BLaER1 (cell line): ENCODE measurements around the gene TRIM25.

Source experiments
- H3K27ac ChIP-seq: shearing (Covaris generic); formaldehyde crosslinking; 2 replicates; pipeline ENCODE4 v1.8.1; 2022
- H3K27me3 ChIP-seq: shearing (Covaris generic); formaldehyde crosslinking; 2 replicates; pipeline ENCODE4 v1.8.1; 2022
- H3K36me3 ChIP-seq: shearing (Covaris generic); formaldehyde crosslinking; 2 replicates; pipeline ENCODE4 v1.8.1; 2022
- H3K4me1 ChIP-seq: shearing (Covaris generic); formaldehyde crosslinking; 2 replicates; pipeline ENCODE4 v1.8.1; 2022
- H3K4me2 ChIP-seq: shearing (Covaris generic); formaldehyde crosslinking; 2 replicates; pipeline ENCODE4 v1.8.1; 2022
- H3K4me3 ChIP-seq: shearing (Covaris generic); formaldehyde crosslinking; 2 replicates; pipeline ENCODE4 v1.8.1; 2022
- H3K9ac ChIP-seq: shearing (Covaris generic); formaldehyde crosslinking; 2 replicates; pipeline ENCODE4 v1.8.1; 2022
- H3K9me3 ChIP-seq: shearing (Covaris generic); formaldehyde crosslinking; 2 replicates; pipeline ENCODE4 v1.8.1; 2022
- H4K20me1 ChIP-seq: shearing (Covaris generic); formaldehyde crosslinking; 2 replicates; pipeline ENCODE4 v1.8.1; 2022
- Cebpa-rat ChIP-seq: shearing (Covaris generic); IDR thresholded peaks from 2 replicates; pipeline ENCODE4 v1.8.1; 2022

Gene TRIM25

DNA sequence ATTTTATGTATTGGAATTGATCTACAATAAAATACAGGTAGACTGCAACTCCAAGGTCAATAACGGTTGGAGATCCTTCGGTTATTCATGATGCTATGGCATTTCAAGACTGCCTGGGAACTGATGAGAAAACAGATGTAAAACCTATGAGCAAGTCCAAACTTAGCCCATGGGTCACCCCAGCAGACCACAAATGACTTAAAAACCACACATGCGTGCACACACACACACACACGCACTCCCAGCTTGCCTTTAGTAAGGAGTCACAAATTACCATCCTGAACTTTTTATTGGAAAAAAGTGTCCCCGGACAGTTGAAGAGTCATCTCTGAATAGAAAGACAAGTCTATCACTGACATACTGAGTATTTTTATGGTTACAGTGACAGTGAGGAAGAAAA is 26.7 kb downstream of the TRIM25 start:
- H3K36me3 ChIP-seq = peaks cover 76% of the 10 kb centered on the region
- no peaks in the 10 kb centered on the region; the same call in 1 of the 2 replicates for H4K20me1 ChIP-seq
- no peaks in the 10 kb centered on the region for H3K27me3 ChIP-seq
- H3K27ac ChIP-seq = no peak overlapping the region
- H3K4me1 ChIP-seq = no peaks in the 10 kb centered on the region
- no peak overlapping the region for H3K4me3 ChIP-seq
- H3K9ac ChIP-seq = no peak overlapping the region
- no peak for TF ChIP-seq Cebpa-rat
- H3K4me2 ChIP-seq = no peak overlapping the region
- peaks cover 48% of the 10 kb centered on the region for H3K9me3 ChIP-seq

GRCh38 chr17:56886288-56886731 is 27.5 kb downstream of the TRIM25 start:
- no peaks in the 10 kb centered on the region for H3K4me1 ChIP-seq
- peaks cover 75% of the 10 kb centered on the region for H3K36me3 ChIP-seq
- H3K27me3 ChIP-seq = no peaks in the 10 kb centered on the region
- H3K9me3 ChIP-seq = peaks cover 40% of the 10 kb centered on the region
- no peak overlapping the region for H3K4me2 ChIP-seq
- H4K20me1 ChIP-seq = no peaks in the 10 kb centered on the region
- H3K27ac ChIP-seq = no peak overlapping the region
- no peak overlapping the region for H3K9ac ChIP-seq
- no peak for TF ChIP-seq Cebpa-rat
- H3K4me3 ChIP-seq = no peak overlapping the region

GRCh38 chr17:56885312-56885657 is 28.6 kb downstream of the TRIM25 start:
- TF ChIP-seq Cebpa-rat = no peak
- no peaks in the 10 kb centered on the region for H3K27me3 ChIP-seq
- peaks cover 30% of the 10 kb centered on the region for H3K9me3 ChIP-seq
- H3K4me2 ChIP-seq = no peak overlapping the region
- H3K27ac ChIP-seq = no peak overlapping the region
- peaks cover 5% of the 10 kb centered on the region for H3K4me1 ChIP-seq
- no peaks in the 10 kb centered on the region for H4K20me1 ChIP-seq
- peaks cover 64% of the 10 kb centered on the region for H3K36me3 ChIP-seq
- H3K4me3 ChIP-seq = no peak overlapping the region
- no peak overlapping the region for H3K9ac ChIP-seq

DNA sequence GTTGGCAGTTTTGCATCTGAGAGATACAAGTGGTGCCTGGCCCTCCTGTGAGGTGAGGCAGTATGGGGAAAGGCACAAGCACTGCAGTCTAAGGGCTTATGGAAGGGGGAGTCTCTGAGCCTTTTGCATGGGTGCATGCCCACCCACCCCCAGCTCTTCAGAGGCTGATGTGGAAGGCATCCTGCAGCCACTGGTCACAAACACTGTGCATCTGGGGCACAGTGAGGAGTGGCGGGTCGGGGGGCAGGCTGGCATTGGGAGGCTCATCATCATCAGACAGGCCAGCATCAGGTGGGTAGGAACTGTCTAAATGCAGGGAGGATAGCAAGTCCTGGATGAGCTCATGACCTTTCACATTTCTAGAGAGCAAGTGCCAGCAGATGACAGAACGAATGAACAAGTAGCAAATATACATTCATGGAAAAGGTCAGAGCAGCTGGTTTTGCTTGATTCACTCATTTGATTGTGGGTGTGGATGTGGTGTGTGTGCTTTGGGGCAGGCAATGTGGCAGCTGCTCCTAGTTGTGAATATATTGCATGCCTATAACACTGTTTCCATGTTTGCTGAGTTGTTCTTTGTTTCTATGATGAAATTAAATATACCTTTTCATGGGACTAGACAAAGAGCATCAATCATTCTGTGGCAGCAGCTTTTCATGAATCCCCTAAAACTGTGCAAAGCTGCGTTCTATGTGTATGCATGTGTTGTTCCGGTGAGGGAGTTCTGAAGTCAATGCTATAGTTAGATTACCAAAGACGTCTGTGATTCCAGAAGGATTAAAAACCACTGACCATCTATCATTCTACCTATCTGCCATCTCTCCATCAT is 29.2 kb downstream of the TRIM25 start:
- TF ChIP-seq Cebpa-rat = no peak
- H3K9ac ChIP-seq = no peak overlapping the region
- H3K4me3 ChIP-seq = no peak overlapping the region
- H3K9me3 ChIP-seq = peaks cover 24% of the 10 kb centered on the region
- H3K27me3 ChIP-seq = no peaks in the 10 kb centered on the region
- no peak overlapping the region for H3K27ac ChIP-seq
- peaks cover 58% of the 10 kb centered on the region for H3K36me3 ChIP-seq
- H3K4me1 ChIP-seq = peaks cover 10% of the 10 kb centered on the region
- no peaks in the 10 kb centered on the region for H4K20me1 ChIP-seq
- no peak overlapping the region for H3K4me2 ChIP-seq

GRCh38 chr17:56883616-56884015 is 30.2 kb downstream of the TRIM25 start:
- no peak for TF ChIP-seq Cebpa-rat
- Histone ChIP-seq H3K36me3 (peaks cover 48% of the 10 kb centered on the region), H3K9ac (no peak overlapping the region), H3K4me3 (no peak overlapping the region), H4K20me1 (no peaks in the 10 kb centered on the region), H3K4me1 (peaks cover 10% of the 10 kb centered on the region), H3K9me3 (peaks cover 13% of the 10 kb centered on the region), H3K27ac (no peak overlapping the region), H3K27me3 (no peaks in the 10 kb centered on the region), H3K4me2 (no peak overlapping the region)

GRCh38 chr17:56881685-56882295 is 32.1 kb downstream of the TRIM25 start:
- H3K27me3 ChIP-seq = no peaks in the 10 kb centered on the region
- TF ChIP-seq Cebpa-rat = no peak

DNA sequence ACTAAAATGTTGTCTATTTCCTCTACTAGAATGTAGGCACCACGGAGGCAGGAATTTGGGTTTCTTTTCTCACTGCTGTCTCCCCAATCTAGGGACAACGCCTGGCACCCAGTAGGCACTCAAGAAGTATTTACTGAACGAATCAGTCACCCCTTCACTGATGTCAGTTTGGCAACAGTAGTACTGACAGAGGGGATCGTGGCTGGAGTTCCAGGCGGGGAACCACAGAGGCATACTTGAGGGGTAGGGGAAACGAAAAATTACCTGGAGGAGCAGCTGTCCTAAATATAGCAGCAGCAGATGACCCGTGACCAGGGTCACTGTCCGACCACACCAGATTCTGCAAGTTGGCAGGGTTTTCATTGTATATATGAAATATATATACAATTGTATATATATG is 33.3 kb downstream of the TRIM25 start:
- Histone ChIP-seq H3K4me2 (peak overlapping the region; percentile 31), H3K9me3 (no peaks in the 10 kb centered on the region; the same call in 1 of the 2 replicates), H4K20me1 (no peaks in the 10 kb centered on the region), H3K27ac (no peak overlapping the region), H3K27me3 (no peaks in the 10 kb centered on the region), H3K9ac (no peak overlapping the region), H3K36me3 (0 out of 2 replicates have a peak, but pooled peaks cover 18% of the 10 kb centered on the region), H3K4me1 (peaks cover 10% of the 10 kb centered on the region), H3K4me3 (no peak overlapping the region)
- no peak for TF ChIP-seq Cebpa-rat

More at GRCh38 chr17:56881685-56882295, 32.1 kb downstream of the TRIM25 start:
- Histone ChIP-seq H3K4me2 (no peak overlapping the region), H4K20me1 (no peaks in the 10 kb centered on the region), H3K9me3 (no peaks in the 10 kb centered on the region; the same call in 1 of the 2 replicates), H3K4me3 (no peak overlapping the region), H3K4me1 (peaks cover 10% of the 10 kb centered on the region), H3K27ac (no peak overlapping the region), H3K36me3 (peaks cover 29% of the 10 kb centered on the region), H3K9ac (no peak overlapping the region)

DNA sequence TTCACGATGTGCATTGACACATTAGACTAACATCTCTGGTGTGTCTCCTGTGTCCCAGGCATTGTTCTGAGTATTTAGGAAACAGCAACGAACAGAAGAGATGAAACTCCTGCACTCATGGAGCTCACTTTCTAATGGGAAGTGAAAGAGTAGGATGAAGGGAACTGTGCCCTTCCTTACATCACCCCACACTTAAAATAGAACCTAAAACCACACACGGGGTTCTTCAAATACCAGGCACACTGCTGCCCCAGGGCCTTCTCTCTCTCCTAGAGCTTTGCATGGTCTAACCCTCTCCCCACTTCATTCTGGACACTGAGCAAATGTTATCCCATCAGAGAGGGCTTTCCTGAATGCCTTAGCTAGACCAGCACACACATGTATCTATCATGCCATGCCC is 33.7 kb downstream of the TRIM25 start:
- no peak overlapping the region for H3K4me3 ChIP-seq
- no peak overlapping the region for H3K9ac ChIP-seq
- H3K27ac ChIP-seq = no peak overlapping the region
- no peaks in the 10 kb centered on the region for H3K27me3 ChIP-seq
- no peaks in the 10 kb centered on the region for H4K20me1 ChIP-seq
- H3K9me3 ChIP-seq = no peaks in the 10 kb centered on the region; the same call in 1 of the 2 replicates
- no peak for TF ChIP-seq Cebpa-rat
- H3K4me1 ChIP-seq = peaks cover 10% of the 10 kb centered on the region
- peak overlapping the region; percentile 31 for H3K4me2 ChIP-seq
- H3K36me3 ChIP-seq = 0 out of 2 replicates have a peak, but pooled peaks cover 18% of the 10 kb centered on the region

- no peak overlapping the region for H3K4me2 ChIP-seq
- peaks cover 10% of the 10 kb centered on the region for H3K4me1 ChIP-seq
- no peak overlapping the region for H3K4me3 ChIP-seq
- no peaks in the 10 kb centered on the region for H4K20me1 ChIP-seq
- no peak for TF ChIP-seq Cebpa-rat
- H3K27me3 ChIP-seq = no peaks in the 10 kb centered on the region
- no peaks in the 10 kb centered on the region; the same call in 1 of the 2 replicates for H3K9me3 ChIP-seq
- H3K9ac ChIP-seq = no peak overlapping the region
- H3K36me3 ChIP-seq = 0 out of 2 replicates have a peak, but pooled peaks cover 14% of the 10 kb centered on the region
- H3K27ac ChIP-seq = no peak overlapping the region
Measured at GRCh38 chr17:56879280-56879679, 34.6 kb downstream of the TRIM25 start.

GRCh38 chr17:56876766-56877179 is 37.1 kb downstream of the TRIM25 start:
- no peak for TF ChIP-seq Cebpa-rat
- H3K9ac ChIP-seq = no peak overlapping the region

More at GRCh38 chr17:56876766-56877179, 37.1 kb downstream of the TRIM25 start:
- Histone ChIP-seq H3K4me3 (no peak overlapping the region), H3K4me2 (no peak overlapping the region), H3K27ac (no peak overlapping the region), H3K27me3 (no peaks in the 10 kb centered on the region), H3K4me1 (peaks cover 10% of the 10 kb centered on the region), H3K36me3 (0 out of 2 replicates have a peak, but pooled peaks cover 4% of the 10 kb centered on the region), H4K20me1 (no peaks in the 10 kb centered on the region), H3K9me3 (no peaks in the 10 kb centered on the region; the same call in 1 of the 2 replicates)
